Neuron (in vitro differentiated cells): Measurements from ENCODE around the gene OR6K2.

ENCODE experiments used
- H2AFZ ChIP-seq: one replicate; pipeline ENCODE4 v1.6.1; 2013; ENCODE audit warnings: low read depth, mild to moderate bottlenecking, inconsistent platforms, low read length, moderate library complexity
- H3K27me3 ChIP-seq: one replicate; pipeline ENCODE4 v1.6.1; 2013; ENCODE audit warnings: low read length; ENCODE audit not compliant: insufficient read depth
- H3K36me3 ChIP-seq: one replicate; pipeline ENCODE4 v1.6.1; 2013; ENCODE audit warnings: low read length; ENCODE audit not compliant: insufficient read depth
- H3K4me1 ChIP-seq: one replicate; pipeline ENCODE4 v1.6.1; 2013; ENCODE audit warnings: low read length; ENCODE audit not compliant: insufficient read depth
- H3K4me3 ChIP-seq: 2 replicates; pipeline ENCODE4 v1.5.1; 2013; ENCODE audit warnings: mild to moderate bottlenecking, low read length, moderate library complexity
- H3K9me3 ChIP-seq: one replicate; pipeline ENCODE4 v1.6.1; 2013; ENCODE audit warnings: low read length

Gene OR6K2, protein sequence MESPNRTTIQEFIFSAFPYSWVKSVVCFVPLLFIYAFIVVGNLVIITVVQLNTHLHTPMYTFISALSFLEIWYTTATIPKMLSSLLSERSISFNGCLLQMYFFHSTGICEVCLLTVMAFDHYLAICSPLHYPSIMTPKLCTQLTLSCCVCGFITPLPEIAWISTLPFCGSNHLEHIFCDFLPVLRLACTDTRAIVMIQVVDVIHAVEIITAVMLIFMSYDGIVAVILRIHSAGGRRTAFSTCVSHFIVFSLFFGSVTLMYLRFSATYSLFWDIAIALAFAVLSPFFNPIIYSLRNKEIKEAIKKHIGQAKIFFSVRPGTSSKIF

DNA sequence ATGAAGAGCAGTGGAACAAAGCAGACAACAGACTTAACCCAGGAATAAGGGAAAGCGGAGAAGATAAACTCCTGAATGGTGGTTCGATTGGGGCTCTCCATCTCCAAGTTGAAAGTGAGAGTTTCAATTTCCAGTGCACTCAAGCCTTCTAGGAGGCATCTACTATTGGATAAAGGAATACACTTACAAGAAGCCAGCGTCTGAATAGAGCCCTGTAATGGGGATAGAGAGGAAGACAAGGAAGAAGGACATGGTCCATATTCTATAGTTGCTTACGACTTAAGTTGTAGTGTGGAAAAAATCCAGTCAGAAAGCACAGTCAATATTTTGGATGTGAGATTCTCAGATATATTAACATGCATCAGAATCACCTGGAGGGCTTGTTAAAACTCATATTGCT is at the start of gene OR6K2:
Gene OR6K2 (minus strand): TSS at position 101 of the 400 bp plus-strand sequence. CDS start 0 bp downstream, at position 101.
- Histone ChIP-seq H3K27me3 (no peaks in the 10 kb centered on the region), H3K36me3 (no peaks in the 10 kb centered on the region), H3K4me3 (no peak within 1 kb of the TSS), H2AFZ (no peak within 1 kb of the TSS), H3K4me1 (no peaks in the 10 kb centered on the region), H3K9me3 (no peaks in the 10 kb centered on the region)

DNA sequence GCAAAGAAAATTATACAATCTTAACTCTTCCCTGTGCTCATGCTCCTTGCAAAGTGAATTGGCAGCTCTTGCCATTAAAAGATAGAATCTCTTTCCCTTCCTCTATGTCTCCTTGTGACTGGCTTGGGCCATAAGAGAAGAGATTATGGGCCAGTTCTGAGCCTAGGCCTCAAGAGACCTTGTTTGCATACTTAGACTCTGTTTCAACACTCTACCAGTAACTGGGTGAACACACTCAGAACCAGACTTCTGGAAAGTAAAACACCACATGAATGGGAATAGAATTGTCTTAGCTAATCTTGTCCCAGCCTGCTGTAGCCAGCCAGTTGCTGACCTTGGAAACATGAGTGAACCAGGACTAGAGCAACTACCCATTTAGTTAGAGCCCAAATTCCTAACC is 35.4 kb upstream of the OR6K2 start:
- H2AFZ ChIP-seq, result no peak overlapping the region
- no peak overlapping the region for H3K4me3 ChIP-seq
- H3K36me3 ChIP-seq, result no peaks in the 10 kb centered on the region
- no peaks in the 10 kb centered on the region for H3K27me3 ChIP-seq
- H3K4me1 ChIP-seq, result no peaks in the 10 kb centered on the region
- no peaks in the 10 kb centered on the region for H3K9me3 ChIP-seq

DNA sequence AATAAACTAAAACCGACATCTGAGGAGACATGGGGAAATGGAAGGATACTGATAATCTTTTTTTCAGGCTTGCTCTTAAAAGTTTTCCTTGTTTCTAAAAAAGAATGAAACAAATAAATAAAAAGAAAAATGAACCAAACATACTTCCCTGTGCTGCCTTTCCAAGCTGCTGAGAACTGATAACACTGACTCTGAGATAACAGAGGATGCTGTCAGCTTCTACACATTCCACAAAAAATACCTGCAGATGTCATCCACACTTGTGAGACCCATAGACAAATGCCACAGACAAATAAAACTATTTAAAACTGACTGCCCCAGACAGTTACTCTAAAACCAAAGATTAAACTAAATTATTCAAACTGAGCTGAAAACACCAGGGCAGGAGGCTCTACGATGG is 32.1 kb upstream of the OR6K2 start:
- H3K4me1 ChIP-seq, result no peaks in the 10 kb centered on the region
- no peaks in the 10 kb centered on the region for H3K27me3 ChIP-seq
- no peaks in the 10 kb centered on the region for H3K9me3 ChIP-seq
- H3K36me3 ChIP-seq, result no peaks in the 10 kb centered on the region
- no peak overlapping the region for H2AFZ ChIP-seq
- no peak overlapping the region for H3K4me3 ChIP-seq

DNA sequence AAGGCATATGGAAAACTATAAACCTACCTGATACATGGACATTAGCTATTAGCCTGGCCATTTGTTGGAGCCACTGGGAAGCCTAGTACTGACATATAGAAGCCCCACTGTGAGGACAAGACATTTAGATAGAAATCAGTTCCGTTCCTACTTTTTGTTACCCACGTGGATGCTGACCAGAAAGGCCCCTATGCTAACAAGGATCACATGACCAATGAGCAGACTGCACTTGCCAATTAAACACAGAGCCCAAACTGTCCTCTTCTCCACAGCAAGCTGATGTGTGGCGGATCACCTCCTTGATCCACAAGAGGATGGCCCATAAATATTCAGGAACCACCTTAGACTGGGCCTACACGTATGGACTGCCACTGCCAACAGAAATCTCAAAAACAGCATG is 31.3 kb upstream of the OR6K2 start:
- no peak overlapping the region for H3K4me3 ChIP-seq
- no peak overlapping the region for H2AFZ ChIP-seq
- no peaks in the 10 kb centered on the region for H3K36me3 ChIP-seq
- no peaks in the 10 kb centered on the region for H3K27me3 ChIP-seq
- H3K4me1 ChIP-seq, result no peaks in the 10 kb centered on the region
- H3K9me3 ChIP-seq, result no peaks in the 10 kb centered on the region

DNA sequence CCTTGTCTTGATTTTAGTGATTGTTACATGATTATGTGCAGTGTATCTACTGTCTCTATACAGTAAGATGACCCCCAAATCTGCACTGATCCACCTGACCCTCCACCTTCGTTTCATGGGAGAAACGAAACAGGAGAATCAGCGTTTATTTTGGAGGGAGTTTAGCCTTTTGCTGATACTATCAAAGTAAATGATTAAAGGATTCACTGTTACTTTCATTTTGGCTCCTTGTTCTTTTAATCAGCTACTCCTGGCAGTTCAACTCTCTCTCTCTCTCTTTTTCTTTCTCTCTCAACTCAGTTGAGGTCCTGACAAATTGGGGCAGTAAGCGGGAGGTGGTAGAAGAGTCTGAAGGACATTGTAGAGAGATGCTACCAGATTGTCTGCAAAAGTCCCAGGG is 30.0 kb upstream of the OR6K2 start:
- Histone ChIP-seq H3K4me3 (no peak overlapping the region), H3K4me1 (no peaks in the 10 kb centered on the region), H3K27me3 (no peaks in the 10 kb centered on the region), H2AFZ (no peak overlapping the region), H3K9me3 (no peaks in the 10 kb centered on the region), H3K36me3 (no peaks in the 10 kb centered on the region)

DNA sequence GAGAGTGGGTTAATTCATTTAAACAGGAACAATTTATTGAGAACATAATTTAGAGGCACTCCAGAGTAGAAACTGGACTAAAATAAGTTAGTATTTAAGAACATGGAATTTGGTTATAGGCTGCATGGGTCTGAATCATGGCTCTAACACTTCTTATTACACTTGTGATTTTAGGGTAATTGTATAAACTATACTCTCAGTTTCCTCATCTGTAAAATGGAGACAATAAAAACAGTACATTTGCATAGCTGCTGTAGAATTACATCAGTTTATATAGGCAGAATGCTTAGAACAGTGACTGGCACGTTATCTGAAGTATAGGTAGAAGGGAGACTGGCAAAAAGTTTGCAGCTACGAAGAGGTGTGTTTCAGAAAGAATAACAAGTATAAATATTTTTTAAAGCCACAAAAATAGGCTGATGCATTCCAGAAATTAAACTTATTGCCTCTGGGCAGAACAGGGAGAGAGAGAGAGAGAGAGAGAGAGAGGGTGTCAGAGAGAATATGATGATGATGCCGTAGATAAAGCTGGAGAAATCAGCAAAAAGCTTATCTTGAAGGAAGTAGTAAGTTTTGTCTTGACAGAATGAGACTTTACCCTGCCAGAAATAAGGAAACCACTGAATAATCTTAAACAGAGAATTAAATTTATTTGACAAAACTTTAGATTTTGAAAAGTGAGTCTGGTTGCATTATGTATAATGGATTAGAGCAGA is 28.2 kb upstream of the OR6K2 start:
- Histone ChIP-seq H2AFZ (no peak overlapping the region), H3K4me3 (no peak overlapping the region), H3K9me3 (no peaks in the 10 kb centered on the region), H3K27me3 (no peaks in the 10 kb centered on the region), H3K4me1 (no peaks in the 10 kb centered on the region), H3K36me3 (no peaks in the 10 kb centered on the region)

DNA sequence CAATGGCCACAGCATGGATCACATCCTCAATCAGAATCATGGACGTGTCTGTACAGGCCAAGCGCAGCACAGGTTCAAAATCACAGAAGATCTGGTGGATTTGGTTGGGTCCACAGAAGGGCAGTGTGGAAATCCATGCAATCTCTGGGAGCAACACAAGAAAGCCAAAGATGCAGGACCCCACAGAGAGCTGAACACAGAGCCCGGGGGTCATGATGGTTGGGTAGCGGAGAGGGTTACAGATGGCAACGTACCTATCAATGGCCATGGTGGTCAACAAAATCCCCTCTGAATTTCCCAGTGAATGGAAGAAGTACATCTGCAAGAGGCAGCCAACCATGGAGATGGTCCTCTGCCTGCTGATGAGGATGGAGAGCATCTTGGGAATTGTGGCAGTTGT is 24.0 kb upstream of the OR6K2 start:
- no peaks in the 10 kb centered on the region for H3K27me3 ChIP-seq
- no peak overlapping the region for H3K4me3 ChIP-seq
- no peak overlapping the region for H2AFZ ChIP-seq
- H3K36me3 ChIP-seq, result no peaks in the 10 kb centered on the region
- H3K9me3 ChIP-seq, result no peaks in the 10 kb centered on the region
- no peaks in the 10 kb centered on the region for H3K4me1 ChIP-seq

DNA sequence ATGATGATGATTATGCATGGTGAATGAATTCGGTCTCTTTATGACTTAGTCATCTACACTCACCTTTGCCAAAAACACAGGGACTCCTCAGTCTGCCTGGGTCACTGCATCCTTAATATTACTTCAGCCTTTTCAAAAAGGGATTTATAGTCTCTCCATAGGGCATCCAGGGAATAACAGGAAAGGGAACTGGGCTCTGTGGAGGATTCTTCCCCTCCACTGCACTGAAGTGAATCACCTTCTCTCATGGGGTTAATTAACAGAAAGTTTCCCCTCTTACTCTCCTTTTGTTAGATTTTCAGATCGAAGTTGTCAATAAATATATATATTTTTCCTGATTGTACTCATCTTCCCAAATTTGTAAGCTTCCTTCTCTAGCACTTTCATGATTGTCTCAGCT is 20.2 kb upstream of the OR6K2 start, which contains the start of gene OR6K3:
Gene OR6K3 (minus strand): TSS at position 101 of the 400 bp plus-strand sequence. CDS start 2,605 bp downstream, outside the sequence.
- Histone ChIP-seq H3K4me3 (no peak within 1 kb of the TSS), H3K9me3 (no peaks in the 10 kb centered on the region), H3K27me3 (no peaks in the 10 kb centered on the region), H3K36me3 (no peaks in the 10 kb centered on the region), H2AFZ (no peak within 1 kb of the TSS), H3K4me1 (no peaks in the 10 kb centered on the region)

DNA sequence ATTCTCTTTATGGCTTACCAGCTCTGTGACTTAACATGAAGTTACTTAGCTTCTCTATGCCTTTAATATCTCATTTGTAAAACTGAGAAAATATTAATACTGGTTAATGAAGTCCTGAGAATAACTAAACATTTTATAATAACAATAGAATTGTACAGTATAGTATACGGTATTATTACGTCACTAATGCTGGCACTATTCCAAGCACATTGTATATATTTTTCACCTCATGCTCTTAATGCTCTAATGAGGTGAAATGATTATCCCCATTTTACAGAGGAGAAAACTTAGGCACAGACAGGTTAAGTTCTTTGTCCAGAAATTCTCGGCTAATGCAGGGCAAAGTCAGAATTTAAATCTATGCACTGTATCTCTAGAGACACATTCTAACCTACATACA is 19.2 kb upstream of the OR6K2 start:
- H3K9me3 ChIP-seq, result no peaks in the 10 kb centered on the region
- H3K4me1 ChIP-seq, result no peaks in the 10 kb centered on the region

DNA sequence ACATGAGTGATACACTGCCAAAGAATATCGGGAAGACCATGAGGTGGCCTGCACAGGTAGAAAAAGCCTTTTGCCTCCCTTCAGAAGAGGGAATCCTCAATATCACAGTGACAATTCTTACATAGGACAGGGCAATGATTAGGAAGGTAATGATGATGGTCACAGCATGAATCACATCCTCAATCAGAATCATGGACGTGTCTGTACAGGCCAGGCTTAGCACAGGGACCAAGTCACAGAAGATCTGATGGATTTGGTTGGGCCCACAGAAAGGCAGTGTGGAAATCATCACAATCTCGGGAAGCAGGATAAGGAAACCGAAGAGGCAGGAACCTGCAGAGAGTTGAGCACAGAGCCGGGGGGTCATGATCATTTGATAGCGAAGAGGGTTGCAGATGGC is 16.9 kb upstream of the OR6K2 start:
- H3K27me3 ChIP-seq, result no peaks in the 10 kb centered on the region
- no peaks in the 10 kb centered on the region for H3K4me1 ChIP-seq
- no peaks in the 10 kb centered on the region for H3K36me3 ChIP-seq
- H3K9me3 ChIP-seq, result no peaks in the 10 kb centered on the region
- no peak overlapping the region for H2AFZ ChIP-seq
- H3K4me3 ChIP-seq, result no peak overlapping the region

More for the DNA sequence above, 19.2 kb upstream of the OR6K2 start:
- Histone ChIP-seq H3K4me3 (no peak overlapping the region), H3K36me3 (no peaks in the 10 kb centered on the region), H2AFZ (no peak overlapping the region), H3K27me3 (no peaks in the 10 kb centered on the region)

DNA sequence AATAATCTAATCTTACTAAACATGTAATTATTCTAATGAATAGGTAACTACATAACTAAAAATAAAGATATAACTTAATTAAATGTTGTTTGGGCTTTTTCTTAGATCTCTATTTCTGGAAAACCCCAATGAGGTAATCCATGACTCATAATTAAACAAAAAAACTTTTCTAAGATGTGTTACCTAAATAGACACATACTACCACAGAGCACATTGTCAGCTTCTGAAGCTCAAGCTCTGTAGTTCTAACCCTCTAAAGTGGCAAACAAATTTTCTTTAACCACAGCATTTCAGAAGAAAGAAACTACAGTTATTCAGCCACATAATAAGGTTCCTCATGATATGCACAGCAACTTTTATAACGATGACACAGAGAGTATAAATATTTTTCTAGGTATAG is 15.9 kb upstream of the OR6K2 start:
- Histone ChIP-seq H3K27me3 (no peaks in the 10 kb centered on the region), H3K4me3 (no peak overlapping the region), H2AFZ (no peak overlapping the region), H3K4me1 (no peaks in the 10 kb centered on the region), H3K36me3 (no peaks in the 10 kb centered on the region), H3K9me3 (no peaks in the 10 kb centered on the region)

DNA sequence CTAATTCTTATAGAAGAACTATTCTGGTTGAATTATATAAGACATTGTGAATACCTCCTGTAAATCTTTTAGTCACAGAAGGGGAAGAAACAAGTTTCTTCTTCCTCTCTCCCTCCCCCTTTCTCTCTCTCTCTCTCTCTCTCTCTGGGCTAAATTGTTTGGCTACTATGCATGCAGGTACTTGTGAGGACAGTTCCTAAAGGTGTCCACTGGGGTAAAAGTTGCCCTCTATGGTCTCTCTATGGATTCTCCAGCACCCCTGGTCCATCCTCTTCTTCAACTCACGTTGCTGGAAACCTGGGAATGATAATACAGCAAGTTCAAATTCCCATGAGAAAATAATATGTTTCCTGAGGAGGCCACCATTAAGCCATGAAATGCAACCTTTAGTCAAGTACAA is 14.3 kb upstream of the OR6K2 start:
- Histone ChIP-seq H3K4me1 (no peaks in the 10 kb centered on the region), H2AFZ (no peak overlapping the region), H3K9me3 (no peaks in the 10 kb centered on the region), H3K36me3 (no peaks in the 10 kb centered on the region), H3K4me3 (no peak overlapping the region), H3K27me3 (no peaks in the 10 kb centered on the region)

DNA sequence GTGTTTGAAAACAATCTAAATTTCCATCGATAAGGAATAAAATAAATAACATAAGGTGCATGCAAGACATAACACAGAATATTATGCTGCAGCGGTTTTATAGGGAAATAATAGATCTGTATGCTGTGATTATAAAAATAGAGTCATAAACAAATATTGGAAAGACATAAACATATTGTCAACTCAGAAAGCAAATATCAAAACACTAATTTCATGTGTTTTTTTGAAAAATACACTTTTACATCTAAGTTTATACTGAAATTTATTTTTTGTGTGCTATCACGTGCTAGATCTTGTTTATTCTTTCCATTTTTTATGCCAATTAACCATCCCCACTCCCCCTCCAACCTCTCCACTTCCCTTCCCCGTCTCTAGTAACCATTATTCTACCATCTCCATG is 10.6 kb upstream of the OR6K2 start:
- H3K9me3 ChIP-seq, result no peaks in the 10 kb centered on the region
- no peaks in the 10 kb centered on the region for H3K27me3 ChIP-seq
- H2AFZ ChIP-seq, result no peak overlapping the region

More for the DNA sequence above, 10.6 kb upstream of the OR6K2 start:
- Histone ChIP-seq H3K4me3 (no peak overlapping the region), H3K4me1 (no peaks in the 10 kb centered on the region), H3K36me3 (no peaks in the 10 kb centered on the region)
